ENCODE measurements around the gene FIP1L1. TPM values are rescaled to one million over a fixed set of nuclear protein-coding genes. Genes with fewer than 3 reads are reported as not detected.

FIP1L1 gene
- total and polyA plus RNA-seq, 2 of the 13 experiments (the other 11 are each of a cell fraction or from before 2014, with no cell fraction given) = 14.9 to 69.4 TPM

- no peaks in the 10 kb centered on the region for H3K79me2 ChIP-seq (ENCODE audit: insufficient read depth, low read length)
- no peak for ATAC-seq
- peaks cover 9% of the 10 kb centered on the region; the same call in 1 of the 2 replicates for H3K4me1 ChIP-seq (ENCODE audit: insufficient read depth, low read length)
- no TSS peak for BruUV-seq (replicated peaks)
- no peak for TF ChIP-seq ZNF768 (CRISPR knock-in tag; IDR thresholded peaks at IDR 0.05)
- no peak for TF ChIP-seq DNMT3B (CRISPR knock-in tag; conservative IDR thresholded peaks at IDR 0.05)
- no peak for TF ChIP-seq ZNF7 (CRISPR knock-in tag; IDR thresholded peaks at IDR 0.05)
- no peak for TF ChIP-seq KDM6A (CRISPR knock-in tag; IDR thresholded peaks at IDR 0.05; ENCODE audit: low read depth)
- no peak for TF ChIP-seq RBM39 (IDR thresholded peaks at IDR 0.05; ENCODE audit: low read depth, low read length, poor library complexity, severe bottlenecking)
- no peak for TF ChIP-seq ZNF292 (CRISPR knock-in tag; IDR thresholded peaks at IDR 0.05; ENCODE audit: borderline replicate concordance, low read depth)
- no peak for TF ChIP-seq MBNL3 (CRISPR knock-in tag; conservative IDR thresholded peaks at IDR 0.05)
- TF ChIP-seq ZNF616 (CRISPR knock-in tag; IDR thresholded peaks at IDR 0.05; ENCODE audit: low read depth) = no peak
- no peak for TF ChIP-seq ATF7-NPFF (CRISPR knock-in tag; IDR thresholded peaks at IDR 0.05; ENCODE audit: low read depth)
- TF ChIP-seq ZBTB44 (CRISPR knock-in tag; IDR thresholded peaks at IDR 0.05) = no peak
- TF ChIP-seq MYNN (CRISPR knock-in tag; IDR thresholded peaks at IDR 0.05; ENCODE audit: low read depth) = no peak
- TF ChIP-seq ARNT (IDR thresholded peaks at IDR 0.05) = no peak
- TF ChIP-seq ZNF350 (CRISPR knock-in tag; IDR thresholded peaks at IDR 0.05; ENCODE audit: borderline replicate concordance, low read depth) = no peak
- no peak for TF ChIP-seq ZBTB43 (CRISPR knock-in tag; conservative IDR thresholded peaks at IDR 0.05)
- TF ChIP-seq CEBPB (IDR thresholded peaks at IDR 0.05; ENCODE audit: borderline replicate concordance, low read depth, low read length) = no peak
- no peak for TF ChIP-seq PHF21A (CRISPR knock-in tag; IDR thresholded peaks at IDR 0.05)
- no peak for TF ChIP-seq ZFP91 (CRISPR knock-in tag; IDR thresholded peaks at IDR 0.05; ENCODE audit: borderline replicate concordance)
- no peak for TF ChIP-seq PTBP1 (IDR thresholded peaks at IDR 0.05; ENCODE audit: low read depth, low read length, poor library complexity, severe bottlenecking)
- no peaks in the 10 kb centered on the region for H4K20me1 ChIP-seq (ENCODE audit: insufficient read depth, low read length)
- CTCF ChIA-PET (ENCODE audit: low intra/inter-chr PET ratio, low total read pairs) = no interaction called here
- no peak overlapping the region for H3K4me2 ChIP-seq (ENCODE audit: low read depth, low read length)
- no peak overlapping the region for H3K9ac ChIP-seq (ENCODE audit: insufficient read depth, low read depth, low read length)
- H3K36me3 ChIP-seq (replicated peaks in 1 of 2; ENCODE audit: control insufficient read depth in 1 of 2, insufficient read depth in 2 of 2, low read length in 2 of 2) = no peaks in the 10 kb centered on the region
- H2AFZ ChIP-seq (ENCODE audit: low read length) = no peak overlapping the region
- in situ Hi-C loops (cut with HindIII; ENCODE audit: extremely low pct_ligation_motif_present, low pct_unique_long_range_greater_than_20kb) = loop anchor here (25.0 kb wide), 1 partner anchor 742 kb away; the partner anchor contains the start of gene PDGFRA
- no peak overlapping the region for H3K27ac ChIP-seq (ENCODE audit: extremely low read length, insufficient read depth, low read length)
- H3K27me3 ChIP-seq (ENCODE audit: control insufficient read depth in 1 of 2, insufficient read depth in 2 of 2, low read length in 2 of 2) = no peaks in the 10 kb centered on the region; a peak in 2 of 5 replicates
- 24% methylated on average over 6 of the region's 6 CpGs for WGBS (ENCODE audit: low lambda C conversion rate)
- no peak for DNase-seq (ENCODE audit: low spot score)
- no peak overlapping the region for H3K4me3 ChIP-seq (replicated peaks in 1 of 3; ENCODE audit: insufficient read depth in 1 of 3, low read depth in 2 of 3, low read length in 3 of 3)
- POLR2A ChIA-PET = no interaction called here
- H3K9me3 ChIP-seq (ENCODE audit: low read length) = no peaks in the 10 kb centered on the region
- intact Hi-C loops (cut with micrococcal nuclease; ENCODE audit: unreplicated experiment) = loop anchor here (5.0 to 10.0 kb wide), 2 partner anchors 210 to 737 kb away; no protein-coding TSS in a partner anchor
- FAIRE-seq = no peak
Observed at GRCh38 chr4:53494851-53495250, 117.4 kb downstream of the FIP1L1 start.
